ENCODE results near the gene PMFBP1.

The PMFBP1 gene

GRCh38 chr16:72172105-72173034 lies at the start of gene PMFBP1:
Gene PMFBP1 (minus strand): TSS chr16:72172155. CDS start chr16:72171208, 947 bp downstream.
- DNase-seq (ENCODE audit: low spot score): no peak

- DNase-seq (ENCODE audit: low spot score): no peak
Measured at GRCh38 chr16:72221630-72222024, 49.7 kb upstream of the PMFBP1 start.

GRCh38 chr16:72220875-72221629 lies 49.1 kb upstream of the PMFBP1 start:
- DNase-seq (ENCODE audit: low spot score): no peak

GRCh38 chr16:72219282-72219681 lies 47.3 kb upstream of the PMFBP1 start:
- DNase-seq (ENCODE audit: low spot score): no peak

GRCh38 chr16:72216767-72217166 lies 44.8 kb upstream of the PMFBP1 start:
- DNase-seq (ENCODE audit: low spot score): no peak

- DNase-seq (ENCODE audit: low spot score): no peak
Measured at GRCh38 chr16:72214821-72215220, 42.9 kb upstream of the PMFBP1 start.

- DNase-seq (ENCODE audit: low spot score): no peak
Measured at GRCh38 chr16:72211110-72211509, 39.2 kb upstream of the PMFBP1 start.

- no peak for DNase-seq (ENCODE audit: low spot score)
Measured at GRCh38 chr16:72210555-72210954, 38.6 kb upstream of the PMFBP1 start.

- DNase-seq (ENCODE audit: low spot score): no peak
Measured at GRCh38 chr16:72210072-72210471, 38.1 kb upstream of the PMFBP1 start.

- no peak for DNase-seq (ENCODE audit: low spot score)
Measured at GRCh38 chr16:72206299-72206698, 34.3 kb upstream of the PMFBP1 start.

GRCh38 chr16:72203401-72203800 lies 31.4 kb upstream of the PMFBP1 start:
- DNase-seq (ENCODE audit: low spot score): no peak

GRCh38 chr16:72202014-72202413 lies 30.1 kb upstream of the PMFBP1 start:
- no peak for DNase-seq (ENCODE audit: low spot score)

GRCh38 chr16:72201387-72201786 lies 29.4 kb upstream of the PMFBP1 start:
- DNase-seq (ENCODE audit: low spot score): no peak

- no peak for DNase-seq (ENCODE audit: low spot score)
Measured at GRCh38 chr16:72199761-72200337, 27.9 kb upstream of the PMFBP1 start.

GRCh38 chr16:72198771-72199201 lies 26.8 kb upstream of the PMFBP1 start:
- no peak for DNase-seq (ENCODE audit: low spot score)

- DNase-seq (ENCODE audit: low spot score): no peak
Measured at GRCh38 chr16:72198021-72198711, 26.2 kb upstream of the PMFBP1 start.

GRCh38 chr16:72197545-72197944 lies 25.6 kb upstream of the PMFBP1 start:
- no peak for DNase-seq (ENCODE audit: low spot score)

- DNase-seq (ENCODE audit: low spot score): no peak
Measured at GRCh38 chr16:72195609-72196008, 23.7 kb upstream of the PMFBP1 start.

- DNase-seq (ENCODE audit: low spot score): no peak
Measured at GRCh38 chr16:72191551-72191950, 19.6 kb upstream of the PMFBP1 start.

GRCh38 chr16:72189865-72190371 lies 18.0 kb upstream of the PMFBP1 start:
- DNase-seq (ENCODE audit: low spot score): no peak

GRCh38 chr16:72188541-72188940 lies 16.6 kb upstream of the PMFBP1 start:
- DNase-seq (ENCODE audit: low spot score): no peak

- DNase-seq (ENCODE audit: low spot score): no peak
Measured at GRCh38 chr16:72187551-72187950, 15.6 kb upstream of the PMFBP1 start.
